ENCODE results near the gene PRRX2. TPM values are rescaled to one million over a fixed set of nuclear protein-coding genes. Genes with fewer than 3 reads are reported as not detected.
A peak's percentile ranks its signal among the peaks of the same experiment; 100 is the strongest.

The PRRX2 gene
- total and polyA plus RNA-seq, 9 of the 15 experiments (the other 6 are each of a cell fraction or from before 2014, with no cell fraction given), result 0.21 TPM; not detected in 8

DNA sequence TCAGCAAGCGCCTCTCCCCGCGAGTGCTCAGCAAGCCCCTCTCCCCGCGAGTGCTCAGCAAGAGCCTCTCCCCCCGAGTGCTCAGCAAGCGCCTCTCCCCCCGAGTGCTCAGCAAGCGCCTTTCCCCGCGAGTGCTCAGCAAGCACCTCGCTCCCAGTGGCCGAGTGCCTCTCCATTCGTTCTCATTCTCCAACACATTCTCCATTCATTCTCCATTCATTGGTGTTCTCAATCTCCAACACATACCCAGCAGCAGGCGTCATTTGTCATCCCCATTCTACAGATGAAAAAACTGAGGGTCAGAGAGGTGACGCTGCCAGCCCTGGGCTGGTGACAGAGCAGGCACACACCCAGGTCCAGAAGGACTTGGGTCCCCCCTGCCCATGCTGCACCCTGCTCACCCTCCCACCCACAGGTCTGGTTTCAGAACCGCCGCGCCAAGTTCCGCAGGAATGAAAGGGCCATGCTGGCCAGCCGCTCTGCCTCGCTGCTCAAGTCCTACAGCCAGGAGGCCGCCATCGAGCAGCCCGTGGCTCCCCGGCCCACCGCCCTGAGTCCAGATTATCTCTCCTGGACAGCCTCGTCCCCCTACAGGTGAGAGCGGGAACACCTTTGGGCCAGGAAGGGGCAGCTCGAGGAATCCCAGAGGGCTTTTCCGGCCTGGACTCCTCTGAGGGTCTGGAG, 54.9 kb downstream of the PRRX2 start (continued):
- TF ChIP-seq ATF1 (CRISPR knock-in tag; IDR thresholded peaks at IDR 0.05) (no peak), ATF1 (tag; IDR thresholded peaks at IDR 0.05) (no peak), POLR2AphosphoS5 (IDR thresholded peaks at IDR 0.05; ENCODE audit: control insufficient read depth, insufficient read depth, low read depth, low read length) (no peak), ELF2 (CRISPR knock-in tag; IDR thresholded peaks at IDR 0.05) (no peak), RAD51 (IDR thresholded peaks at IDR 0.05; ENCODE audit: borderline replicate concordance, low read depth) (no peak), FIP1L1 (IDR thresholded peaks at IDR 0.05; ENCODE audit: low read depth, low read length, poor library complexity, severe bottlenecking) (peak; percentile 35), FOS (IDR thresholded peaks at IDR 0.05; ENCODE audit: extremely low read depth, insufficient read length) (no peak), ZNF644 (tag; IDR thresholded peaks at IDR 0.05; ENCODE audit: low read depth) (no peak), OTX1 (CRISPR knock-in tag; IDR thresholded peaks at IDR 0.05) (no peak), GTF2A2 (tag; IDR thresholded peaks at IDR 0.05) (no peak)
- TF ChIP-seq, protein P1, sequence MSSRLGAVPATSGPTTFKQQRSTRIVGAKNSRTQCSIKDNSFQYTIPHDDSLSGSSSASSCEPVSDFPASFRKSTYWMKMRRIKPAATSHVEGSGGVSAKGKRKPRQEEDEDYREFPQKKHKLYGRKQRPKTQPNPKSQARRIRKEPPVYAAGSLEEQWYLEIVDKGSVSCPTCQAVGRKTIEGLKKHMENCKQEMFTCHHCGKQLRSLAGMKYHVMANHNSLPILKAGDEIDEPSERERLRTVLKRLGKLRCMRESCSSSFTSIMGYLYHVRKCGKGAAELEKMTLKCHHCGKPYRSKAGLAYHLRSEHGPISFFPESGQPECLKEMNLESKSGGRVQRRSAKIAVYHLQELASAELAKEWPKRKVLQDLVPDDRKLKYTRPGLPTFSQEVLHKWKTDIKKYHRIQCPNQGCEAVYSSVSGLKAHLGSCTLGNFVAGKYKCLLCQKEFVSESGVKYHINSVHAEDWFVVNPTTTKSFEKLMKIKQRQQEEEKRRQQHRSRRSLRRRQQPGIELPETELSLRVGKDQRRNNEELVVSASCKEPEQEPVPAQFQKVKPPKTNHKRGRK (tag; IDR thresholded peaks at IDR 0.05), result no peak
- TF ChIP-seq, protein P2, sequence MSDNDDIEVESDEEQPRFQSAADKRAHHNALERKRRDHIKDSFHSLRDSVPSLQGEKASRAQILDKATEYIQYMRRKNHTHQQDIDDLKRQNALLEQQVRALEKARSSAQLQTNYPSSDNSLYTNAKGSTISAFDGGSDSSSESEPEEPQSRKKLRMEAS (CRISPR knock-in tag; IDR thresholded peaks at IDR 0.05), result no peak
- TF ChIP-seq, protein P3, sequence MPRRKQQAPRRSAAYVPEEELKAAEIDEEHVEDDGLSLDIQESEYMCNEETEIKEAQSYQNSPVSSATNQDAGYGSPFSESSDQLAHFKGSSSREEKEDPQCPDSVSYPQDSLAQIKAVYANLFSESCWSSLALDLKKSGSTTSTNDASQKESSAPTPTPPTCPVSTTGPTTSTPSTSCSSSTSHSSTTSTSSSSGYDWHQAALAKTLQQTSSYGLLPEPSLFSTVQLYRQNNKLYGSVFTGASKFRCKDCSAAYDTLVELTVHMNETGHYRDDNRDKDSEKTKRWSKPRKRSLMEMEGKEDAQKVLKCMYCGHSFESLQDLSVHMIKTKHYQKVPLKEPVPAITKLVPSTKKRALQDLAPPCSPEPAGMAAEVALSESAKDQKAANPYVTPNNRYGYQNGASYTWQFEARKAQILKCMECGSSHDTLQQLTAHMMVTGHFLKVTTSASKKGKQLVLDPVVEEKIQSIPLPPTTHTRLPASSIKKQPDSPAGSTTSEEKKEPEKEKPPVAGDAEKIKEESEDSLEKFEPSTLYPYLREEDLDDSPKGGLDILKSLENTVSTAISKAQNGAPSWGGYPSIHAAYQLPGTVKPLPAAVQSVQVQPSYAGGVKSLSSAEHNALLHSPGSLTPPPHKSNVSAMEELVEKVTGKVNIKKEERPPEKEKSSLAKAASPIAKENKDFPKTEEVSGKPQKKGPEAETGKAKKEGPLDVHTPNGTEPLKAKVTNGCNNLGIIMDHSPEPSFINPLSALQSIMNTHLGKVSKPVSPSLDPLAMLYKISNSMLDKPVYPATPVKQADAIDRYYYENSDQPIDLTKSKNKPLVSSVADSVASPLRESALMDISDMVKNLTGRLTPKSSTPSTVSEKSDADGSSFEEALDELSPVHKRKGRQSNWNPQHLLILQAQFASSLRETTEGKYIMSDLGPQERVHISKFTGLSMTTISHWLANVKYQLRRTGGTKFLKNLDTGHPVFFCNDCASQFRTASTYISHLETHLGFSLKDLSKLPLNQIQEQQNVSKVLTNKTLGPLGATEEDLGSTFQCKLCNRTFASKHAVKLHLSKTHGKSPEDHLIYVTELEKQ (CRISPR knock-in tag; IDR thresholded peaks at IDR 0.05), result no peak
- TF ChIP-seq, protein P4, sequence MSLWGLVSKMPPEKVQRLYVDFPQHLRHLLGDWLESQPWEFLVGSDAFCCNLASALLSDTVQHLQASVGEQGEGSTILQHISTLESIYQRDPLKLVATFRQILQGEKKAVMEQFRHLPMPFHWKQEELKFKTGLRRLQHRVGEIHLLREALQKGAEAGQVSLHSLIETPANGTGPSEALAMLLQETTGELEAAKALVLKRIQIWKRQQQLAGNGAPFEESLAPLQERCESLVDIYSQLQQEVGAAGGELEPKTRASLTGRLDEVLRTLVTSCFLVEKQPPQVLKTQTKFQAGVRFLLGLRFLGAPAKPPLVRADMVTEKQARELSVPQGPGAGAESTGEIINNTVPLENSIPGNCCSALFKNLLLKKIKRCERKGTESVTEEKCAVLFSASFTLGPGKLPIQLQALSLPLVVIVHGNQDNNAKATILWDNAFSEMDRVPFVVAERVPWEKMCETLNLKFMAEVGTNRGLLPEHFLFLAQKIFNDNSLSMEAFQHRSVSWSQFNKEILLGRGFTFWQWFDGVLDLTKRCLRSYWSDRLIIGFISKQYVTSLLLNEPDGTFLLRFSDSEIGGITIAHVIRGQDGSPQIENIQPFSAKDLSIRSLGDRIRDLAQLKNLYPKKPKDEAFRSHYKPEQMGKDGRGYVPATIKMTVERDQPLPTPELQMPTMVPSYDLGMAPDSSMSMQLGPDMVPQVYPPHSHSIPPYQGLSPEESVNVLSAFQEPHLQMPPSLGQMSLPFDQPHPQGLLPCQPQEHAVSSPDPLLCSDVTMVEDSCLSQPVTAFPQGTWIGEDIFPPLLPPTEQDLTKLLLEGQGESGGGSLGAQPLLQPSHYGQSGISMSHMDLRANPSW (CRISPR knock-in tag; IDR thresholded peaks at IDR 0.05), result no peak
- TF ChIP-seq, protein P5, sequence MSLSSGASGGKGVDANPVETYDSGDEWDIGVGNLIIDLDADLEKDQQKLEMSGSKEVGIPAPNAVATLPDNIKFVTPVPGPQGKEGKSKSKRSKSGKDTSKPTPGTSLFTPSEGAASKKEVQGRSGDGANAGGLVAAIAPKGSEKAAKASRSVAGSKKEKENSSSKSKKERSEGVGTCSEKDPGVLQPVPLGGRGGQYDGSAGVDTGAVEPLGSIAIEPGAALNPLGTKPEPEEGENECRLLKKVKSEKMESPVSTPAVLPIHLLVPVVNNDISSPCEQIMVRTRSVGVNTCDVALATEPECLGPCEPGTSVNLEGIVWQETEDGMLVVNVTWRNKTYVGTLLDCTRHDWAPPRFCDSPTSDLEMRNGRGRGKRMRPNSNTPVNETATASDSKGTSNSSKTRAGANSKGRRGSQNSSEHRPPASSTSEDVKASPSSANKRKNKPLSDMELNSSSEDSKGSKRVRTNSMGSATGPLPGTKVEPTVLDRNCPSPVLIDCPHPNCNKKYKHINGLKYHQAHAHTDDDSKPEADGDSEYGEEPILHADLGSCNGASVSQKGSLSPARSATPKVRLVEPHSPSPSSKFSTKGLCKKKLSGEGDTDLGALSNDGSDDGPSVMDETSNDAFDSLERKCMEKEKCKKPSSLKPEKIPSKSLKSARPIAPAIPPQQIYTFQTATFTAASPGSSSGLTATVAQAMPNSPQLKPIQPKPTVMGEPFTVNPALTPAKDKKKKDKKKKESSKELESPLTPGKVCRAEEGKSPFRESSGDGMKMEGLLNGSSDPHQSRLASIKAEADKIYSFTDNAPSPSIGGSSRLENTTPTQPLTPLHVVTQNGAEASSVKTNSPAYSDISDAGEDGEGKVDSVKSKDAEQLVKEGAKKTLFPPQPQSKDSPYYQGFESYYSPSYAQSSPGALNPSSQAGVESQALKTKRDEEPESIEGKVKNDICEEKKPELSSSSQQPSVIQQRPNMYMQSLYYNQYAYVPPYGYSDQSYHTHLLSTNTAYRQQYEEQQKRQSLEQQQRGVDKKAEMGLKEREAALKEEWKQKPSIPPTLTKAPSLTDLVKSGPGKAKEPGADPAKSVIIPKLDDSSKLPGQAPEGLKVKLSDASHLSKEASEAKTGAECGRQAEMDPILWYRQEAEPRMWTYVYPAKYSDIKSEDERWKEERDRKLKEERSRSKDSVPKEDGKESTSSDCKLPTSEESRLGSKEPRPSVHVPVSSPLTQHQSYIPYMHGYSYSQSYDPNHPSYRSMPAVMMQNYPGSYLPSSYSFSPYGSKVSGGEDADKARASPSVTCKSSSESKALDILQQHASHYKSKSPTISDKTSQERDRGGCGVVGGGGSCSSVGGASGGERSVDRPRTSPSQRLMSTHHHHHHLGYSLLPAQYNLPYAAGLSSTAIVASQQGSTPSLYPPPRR (CRISPR knock-in tag; IDR thresholded peaks at IDR 0.05; ENCODE audit: borderline replicate concordance), result peak; percentile 17; the same call in 1 of the 2 replicates

Data from K562 (cell line).